Transverse colon (tissue), 4 donors: ENCODE results near the gene NPRL2. TPM values are rescaled to one million over a fixed set of nuclear protein-coding genes. Genes with fewer than 3 reads are reported as not detected.

Source experiments
- DNase-seq: peaks from one replicate; pipeline ENCODE4 v3.0.0-alpha.2; 2019
- H3K27ac ChIP-seq, 4 donors: fragments of 200-600 bp; sonication (generic); 2 replicates each; pipeline ENCODE4 v1.5.1; 2016 to 2018; ENCODE audit warnings: inconsistent platforms in 4 of 4
- H3K27me3 ChIP-seq: fragments of 200-600 bp; sonication (generic); 2 replicates; pipeline ENCODE4 v1.5.1; 2017; ENCODE audit warnings: inconsistent platforms
- H3K36me3 ChIP-seq, 4 donors: fragments of 200-600 bp; sonication (generic); 2 replicates each; pipeline ENCODE4 v1.5.1; 2017 to 2019; ENCODE audit warnings: inconsistent platforms in 4 of 4
- H3K4me1 ChIP-seq, 4 donors: fragments of 200-600 bp; sonication (generic); 2 replicates each; pipeline ENCODE4 v1.5.1; 2017 to 2020; ENCODE audit warnings: inconsistent platforms in 4 of 4
- H3K4me3 ChIP-seq, 4 donors: fragments of 200-600 bp; sonication (generic); 1 replicate in 1 of 4; 2 replicates in 3 of 4; pipeline versions ENCODE4 v1.5.1 to v1.6.1; 2017 to 2019; ENCODE audit warnings: inconsistent platforms in 4 of 4
- H3K9me3 ChIP-seq, 2 donors: fragments of 200-600 bp; sonication (generic); 2 replicates each; pipeline ENCODE4 v1.5.1; 2017 to 2019; ENCODE audit warnings: inconsistent platforms in 2 of 2
- CTCF ChIP-seq, 5 experiments: fragments of 200-600 bp in 3 of 5; fragments of 450-650 bp in 2 of 5; sonication (generic) in 3 of 5; IDR thresholded peaks; 1 replicate in 2 of 5; 2 replicates in 3 of 5; pipeline ENCODE4 v1.5.1; 2016 to 2017; ENCODE audit warnings: antibody characterized with exemption in 5 of 5, inconsistent platforms in 3 of 5, mild to moderate bottlenecking in 2 of 5, moderate library complexity in 1 of 5
- EP300 ChIP-seq: sonication (generic); formaldehyde crosslinking; IDR thresholded peaks from one replicate; pipeline ENCODE4 v1.6.1; 2017; ENCODE audit warnings: antibody characterized with exemption, low read depth
- POLR2A ChIP-seq: fragments of 450-650 bp; IDR thresholded peaks from one replicate; pipeline ENCODE4 v1.6.1; 2016; ENCODE audit warnings: antibody characterized with exemption, mild to moderate bottlenecking, moderate library complexity
- POLR2AphosphoS5 ChIP-seq, 3 donors: sonication (generic); formaldehyde crosslinking; IDR thresholded peaks; one replicate each; pipeline ENCODE4 v1.6.1; 2016; ENCODE audit warnings: antibody characterized with exemption in 3 of 3
- WGBS, 2 donors: methylation state at CpG; one replicate each; pipeline ENCODE4 v1.1.5; 2018; ENCODE audit warnings: low coverage in 1 of 2; 5-methylcytosine and 5-hydroxymethylcytosine counted together
- in situ Hi-C, 4 donors: fragments of 200-750 bp; cut with MboI; loops; one replicate each; pipeline versions ENCODE4 v1.15.0 to v1.15.1; 2017; ENCODE audit warnings: low sequenced_read_pairs in 3 of 4, low pct_ligation_motif_present in 1 of 4, low pct_unique_long_range_greater_than_20kb in 1 of 4
- intact Hi-C: fragments of 100-400 bp; cut with DNase I; formaldehyde crosslinking; loops from one replicate; pipeline ENCODE4 v1.15.1; 2023; ENCODE audit warnings: low total_unique reads
- total RNA-seq, 4 donors: library from RNA; depleted of rRNA; stranded (reverse); fragments of >200 nt; gene quantifications; one replicate each; pipeline ENCODE4 v1.1.0, GENCODE V29; 2016

NPRL2 gene
- total RNA-seq, 4 donors from 2014 or later = 6.0 to 29.2 (median 13.1) TPM

GRCh38 chr3:50381383-50381782 is 30.8 kb upstream of the NPRL2 start:
- intact Hi-C loops = no loop called here
- WGBS, 2 donors = 85% methylated on average over 4 of the region's 4 CpGs; no CpG with 5 or more reads in 1 of the 2 donors
- no peak overlapping the region for H3K27ac ChIP-seq

GRCh38 chr3:50380405-50381085 is 30.0 kb upstream of the NPRL2 start:
- H3K36me3 ChIP-seq = no peaks in the 10 kb centered on the region
- H3K9me3 ChIP-seq = no peaks in the 10 kb centered on the region
- intact Hi-C loops = no loop called here
- in situ Hi-C loops = no loop called here
- H3K4me3 ChIP-seq = no peak overlapping the region
- WGBS, 2 donors = 87% methylated on average over 17 of the region's 17 CpGs; no CpG with 5 or more reads in 1 of the 2 donors
- H3K27me3 ChIP-seq = no peaks in the 10 kb centered on the region
- H3K4me1 ChIP-seq = no peaks in the 10 kb centered on the region
- TF ChIP-seq POLR2A (no peak), CTCF (IDR thresholded peaks at IDR 0.05) (no peak)
- DNase-seq = no peak
- no peak overlapping the region for H3K27ac ChIP-seq

More at GRCh38 chr3:50381383-50381782, 30.8 kb upstream of the NPRL2 start:
- no peaks in the 10 kb centered on the region for H3K27me3 ChIP-seq
- no peak for TF ChIP-seq POLR2AphosphoS5 (IDR thresholded peaks at IDR 0.05)
- no peak for TF ChIP-seq POLR2A
- TF ChIP-seq EP300 = no peak
- no peak for TF ChIP-seq CTCF (IDR thresholded peaks at IDR 0.05)
- H3K36me3 ChIP-seq = no peaks in the 10 kb centered on the region
- H3K9me3 ChIP-seq = no peaks in the 10 kb centered on the region
- no peaks in the 10 kb centered on the region for H3K4me1 ChIP-seq
- DNase-seq = no peak
- no peak overlapping the region for H3K4me3 ChIP-seq
- in situ Hi-C loops = no loop called here

- H3K27me3 ChIP-seq = no peaks in the 10 kb centered on the region
- no peaks in the 10 kb centered on the region for H3K9me3 ChIP-seq
- no peak for DNase-seq
- no peaks in the 10 kb centered on the region for H3K36me3 ChIP-seq
- intact Hi-C loops = loop anchor here (10.0 kb wide), 1 partner anchor 166 kb away; no protein-coding TSS in a partner anchor
- H3K4me1 ChIP-seq = no peaks in the 10 kb centered on the region
- in situ Hi-C loops = no loop called here
- no peak overlapping the region for H3K4me3 ChIP-seq
- H3K27ac ChIP-seq = no peak overlapping the region
- no peak for TF ChIP-seq EP300
- no peak for TF ChIP-seq POLR2AphosphoS5 (IDR thresholded peaks at IDR 0.05)
- TF ChIP-seq POLR2A = no peak
- TF ChIP-seq CTCF (IDR thresholded peaks at IDR 0.05) = no peak
- 60 to 88% methylated on average over 1 to 17 of the region's 17 CpGs for WGBS, 2 donors
Measured at GRCh38 chr3:50378757-50379156, 28.2 kb upstream of the NPRL2 start.

GRCh38 chr3:50378024-50378423 is 27.4 kb upstream of the NPRL2 start:
- Histone ChIP-seq H3K9me3 (no peaks in the 10 kb centered on the region), H3K36me3 (no peaks in the 10 kb centered on the region), H3K4me3 (no peak overlapping the region), H3K4me1 (no peaks in the 10 kb centered on the region), H3K27me3 (no peaks in the 10 kb centered on the region), H3K27ac (no peak overlapping the region)
- intact Hi-C loops (loop anchor here (10.0 kb wide), 1 partner anchor 167 kb away; no protein-coding TSS in a partner anchor), in situ Hi-C loops (no loop called here)
- WGBS, 2 donors = 74% methylated on average over 5 of the region's 6 CpGs; no CpG with 5 or more reads in 1 of the 2 donors
- TF ChIP-seq CTCF (IDR thresholded peaks at IDR 0.05) (no peak), POLR2AphosphoS5 (IDR thresholded peaks at IDR 0.05) (no peak), EP300 (no peak), POLR2A (no peak)
- no peak for DNase-seq
